HPDE6-E6E7 (cell line): ENCODE data around the gene CEP170.
"Not testable (repeated sequence)": the region's sequence is repeated elsewhere in the genome, so short reads cannot be mapped to it uniquely, and the experiment has no call there.

ENCODE experiments used
- DNase-seq: peaks from one replicate; pipeline ENCODE4 v3.0.0; 2011; ENCODE audit warnings: missing footprints; ENCODE audit errors: extremely low spot score

Gene CEP170

GRCh38 chr1:243173758-243174369 lies 81.2 kb downstream of the CEP170 start:
- not testable (repeated sequence) for DNase-seq

GRCh38 chr1:243164911-243165310 lies 90.2 kb downstream of the CEP170 start:
- not testable (repeated sequence) for DNase-seq

GRCh38 chr1:243150906-243151305 lies 104.2 kb downstream of the CEP170 start:
- DNase-seq, result not testable (repeated sequence)

- not testable (repeated sequence) for DNase-seq
Measured at GRCh38 chr1:243149120-243149519, 106.0 kb downstream of the CEP170 start.

GRCh38 chr1:243147351-243147750 lies 107.7 kb downstream of the CEP170 start:
- DNase-seq, result not testable (repeated sequence)

GRCh38 chr1:243140498-243140897 lies 114.6 kb downstream of the CEP170 start:
- DNase-seq, result not testable (repeated sequence)

GRCh38 chr1:243122876-243123409 lies 132.1 kb downstream of the CEP170 start:
- DNase-seq, result not testable (repeated sequence)

GRCh38 chr1:243121939-243122338 lies 133.1 kb downstream of the CEP170 start:
- not testable (repeated sequence) for DNase-seq

GRCh38 chr1:243118601-243119322 lies 136.3 kb downstream of the CEP170 start:
- DNase-seq, result not testable (repeated sequence)

- DNase-seq, result not testable (repeated sequence)
Measured at GRCh38 chr1:243116187-243116586, 138.9 kb downstream of the CEP170 start.

GRCh38 chr1:243114769-243115168 lies 140.3 kb downstream of the CEP170 start:
- not testable (repeated sequence) for DNase-seq

- DNase-seq, result not testable (repeated sequence)
Measured at GRCh38 chr1:243114059-243114713, 140.9 kb downstream of the CEP170 start.

GRCh38 chr1:243107171-243107570 lies 147.9 kb downstream of the CEP170 start:
- not testable (repeated sequence) for DNase-seq

- DNase-seq, result not testable (repeated sequence)
Measured at GRCh38 chr1:243105652-243106332, 149.3 kb downstream of the CEP170 start.

GRCh38 chr1:243105104-243105503 lies 150.0 kb downstream of the CEP170 start:
- DNase-seq, result not testable (repeated sequence)

GRCh38 chr1:243104452-243104851 lies 150.6 kb downstream of the CEP170 start:
- DNase-seq, result not testable (repeated sequence)

GRCh38 chr1:243101551-243102050 lies 153.5 kb downstream of the CEP170 start:
- not testable (repeated sequence) for DNase-seq

GRCh38 chr1:243087368-243087767 lies 167.7 kb downstream of the CEP170 start:
- not testable (repeated sequence) for DNase-seq
